Measurements from ENCODE around the gene CHEK1.
A peak's percentile ranks its signal among the peaks of the same experiment; 100 is the strongest.
"Not testable (repeated sequence)": the region's sequence is repeated elsewhere in the genome, so short reads cannot be mapped to it uniquely, and the experiment has no call there.

Gene CHEK1

DNA sequence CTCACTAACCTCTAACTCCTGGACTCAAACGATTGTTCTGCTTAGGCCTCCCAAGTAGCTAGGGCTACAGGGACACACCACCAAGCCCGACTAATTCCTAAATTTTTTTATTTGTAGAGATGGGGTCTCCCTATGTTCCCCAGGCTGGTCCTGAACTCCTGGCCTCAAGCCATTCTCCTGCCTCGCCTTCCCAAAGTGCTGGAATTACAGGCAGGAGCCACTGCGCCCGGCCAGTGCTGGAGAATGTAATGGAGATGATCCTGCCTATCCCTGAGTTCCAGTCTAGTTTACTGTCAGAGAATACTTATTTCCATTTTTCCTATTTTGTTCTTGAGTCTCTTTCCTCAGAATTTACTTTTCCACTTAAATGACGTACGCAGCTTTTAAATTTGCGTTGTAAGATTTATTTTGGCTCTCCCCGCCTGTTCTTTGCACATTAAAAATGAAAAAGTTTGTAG is at the start of gene CHEK1:
TSS of gene CHEK1 (plus strand) at position 408 of the 458 bp plus-strand sequence. CDS start 1,606 bp downstream, outside the sequence.
- no peak for DNase-seq

DNA sequence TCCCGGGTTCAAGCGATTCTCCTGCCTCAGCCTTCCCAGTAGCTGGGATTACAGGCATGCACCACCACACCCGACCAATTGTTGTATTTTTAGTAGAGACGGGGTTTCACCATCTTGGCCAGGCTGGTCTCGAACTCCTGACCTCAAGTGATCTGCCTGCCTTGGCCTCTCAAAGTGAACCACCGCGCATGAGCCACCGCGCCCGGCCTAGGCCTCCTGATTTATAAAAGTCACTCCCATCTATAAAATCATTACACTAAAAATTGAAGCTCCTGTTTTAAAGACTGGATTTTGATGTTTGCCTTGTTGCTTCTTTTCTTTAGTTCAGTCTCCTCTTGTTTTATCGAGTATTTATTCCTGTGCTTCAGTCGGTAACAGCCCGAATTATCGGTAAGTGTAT is 47.8 kb upstream of the CHEK1 start:
- not testable (repeated sequence) for DNase-seq

DNA sequence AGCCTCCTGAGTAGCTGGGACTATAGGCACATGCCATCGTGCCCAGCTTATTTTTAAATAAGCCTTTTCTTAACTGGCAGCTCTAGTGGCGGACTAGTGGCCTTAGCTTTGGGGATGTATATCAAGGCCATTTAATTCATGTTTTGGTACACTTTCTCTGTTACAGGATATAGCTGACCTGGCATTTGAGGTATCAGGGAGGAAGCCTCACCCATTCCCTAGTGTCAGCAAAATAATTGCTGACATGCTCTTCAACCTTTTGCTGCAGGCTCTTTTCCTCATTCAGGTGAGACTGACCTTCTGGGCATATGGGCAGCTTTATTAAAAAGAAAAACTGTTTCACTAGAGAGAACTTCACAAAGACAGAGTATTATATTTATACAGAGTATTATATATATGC is 46.2 kb upstream of the CHEK1 start:
- no peak for DNase-seq

DNA sequence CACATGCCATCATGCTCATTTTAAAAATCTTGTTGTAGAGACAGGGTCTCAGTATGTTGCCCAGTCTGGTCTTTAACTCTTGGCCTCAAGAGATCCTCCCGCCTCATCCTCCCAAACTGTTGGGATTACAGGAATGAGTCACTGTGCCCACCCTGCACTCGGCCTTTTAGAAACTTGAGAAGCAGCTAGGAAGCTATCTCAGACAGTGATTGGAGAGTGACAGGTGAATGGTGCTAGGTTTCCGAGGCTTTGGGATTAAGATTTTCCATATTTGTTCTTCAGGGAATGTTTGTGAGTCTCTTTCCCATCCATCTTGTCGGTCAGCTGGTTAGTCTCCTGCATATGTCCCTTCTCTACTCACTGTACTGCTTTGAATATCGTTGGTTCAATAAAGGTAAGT is 45.2 kb upstream of the CHEK1 start:
- no peak for DNase-seq

DNA sequence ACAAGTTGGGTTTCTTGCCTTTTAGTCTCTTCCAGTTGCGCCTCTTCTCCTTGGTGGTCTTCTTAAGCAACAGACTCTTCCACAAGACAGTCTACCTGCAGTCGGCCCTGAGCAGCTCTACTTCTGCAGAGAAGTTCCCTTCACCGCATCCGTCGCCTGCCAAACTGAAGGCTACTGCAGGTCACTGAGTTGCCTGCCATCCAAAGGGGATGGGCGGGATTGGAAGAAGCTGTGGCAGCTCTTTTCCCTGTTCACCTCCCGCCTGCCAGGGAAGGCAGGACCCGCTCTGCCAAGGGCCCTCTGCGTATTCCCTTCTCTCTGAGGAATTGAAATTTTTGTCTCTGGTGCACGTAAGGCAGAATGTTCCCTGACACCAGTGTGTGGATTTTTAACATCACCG is 41.5 kb upstream of the CHEK1 start:
- no peak for DNase-seq

DNA sequence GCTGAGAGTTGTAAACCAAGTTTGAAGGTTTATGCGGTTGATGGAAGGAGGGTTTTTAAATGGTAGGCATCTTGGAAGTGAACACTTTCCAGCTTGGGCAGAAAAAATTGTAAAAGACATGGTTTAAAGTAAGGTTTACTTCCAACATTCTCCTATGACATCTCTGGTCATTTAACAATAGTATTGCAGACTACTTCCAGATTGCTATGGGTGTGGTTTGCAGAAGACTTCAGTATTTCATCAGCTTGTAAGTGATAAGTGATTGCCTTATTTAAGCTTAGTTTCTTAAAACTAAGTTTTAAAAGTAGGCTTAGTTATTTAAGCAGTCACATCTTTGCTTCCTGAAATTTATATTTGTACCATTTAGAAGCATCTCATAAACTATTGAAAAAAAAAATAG is 39.5 kb upstream of the CHEK1 start:
- DNase-seq = no peak

DNA sequence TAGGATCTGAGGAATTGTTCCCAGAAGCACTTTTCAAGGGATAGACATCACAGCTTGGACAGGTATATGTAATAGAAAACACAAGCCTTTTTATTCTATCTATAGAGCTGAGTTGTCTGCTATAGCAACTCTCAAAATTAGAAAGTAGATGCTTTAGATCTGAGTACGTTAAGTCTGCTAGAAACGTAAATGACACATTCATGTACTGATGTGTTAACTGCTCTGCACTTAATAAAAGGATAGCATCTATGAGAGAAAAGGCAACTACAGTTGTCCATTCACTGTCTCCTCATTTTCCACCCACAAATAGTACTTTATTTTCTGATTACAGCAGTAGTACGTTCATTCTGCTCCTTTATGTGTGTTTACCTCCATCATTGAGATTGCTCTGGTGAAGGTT is 38.3 kb upstream of the CHEK1 start:
- no peak for DNase-seq

DNA sequence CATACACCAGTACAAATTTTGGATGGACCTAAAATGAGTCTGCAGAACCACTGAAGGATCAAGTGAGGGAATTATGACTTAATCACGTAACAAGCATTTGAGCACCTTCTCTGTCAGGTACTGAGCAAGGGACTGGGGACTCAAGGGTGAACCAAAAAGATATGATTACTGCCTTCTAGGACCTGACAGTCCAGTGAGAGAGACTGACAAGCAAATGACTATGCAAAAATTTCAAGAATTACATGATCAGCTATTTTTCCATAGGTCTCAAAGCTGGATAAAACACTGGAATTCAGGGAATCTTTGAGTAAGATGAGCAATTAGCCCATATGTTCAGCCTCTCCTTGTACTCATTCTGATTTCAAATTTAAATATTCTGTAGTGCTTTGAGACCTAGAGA is 37.5 kb upstream of the CHEK1 start:
- DNase-seq = no peak

DNA sequence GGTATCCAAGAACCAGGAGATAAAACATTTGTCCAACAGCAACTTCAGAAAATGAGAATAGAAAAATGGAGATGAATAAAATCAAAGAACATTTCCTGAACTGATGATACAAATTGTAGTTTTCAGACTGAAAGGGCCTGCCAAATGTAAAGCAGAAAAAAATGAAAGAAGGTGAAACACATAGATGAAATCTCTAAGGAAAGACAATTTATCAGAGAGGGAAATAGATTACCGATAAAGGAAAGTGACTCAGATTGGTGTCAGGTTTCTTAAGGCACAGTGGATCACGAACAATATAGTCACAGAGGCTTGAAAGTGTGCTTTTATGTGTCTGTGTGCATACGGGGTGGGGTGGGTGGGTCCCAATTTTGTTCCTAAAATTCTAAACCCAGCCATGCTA is 36.5 kb upstream of the CHEK1 start:
- no peak for DNase-seq

DNA sequence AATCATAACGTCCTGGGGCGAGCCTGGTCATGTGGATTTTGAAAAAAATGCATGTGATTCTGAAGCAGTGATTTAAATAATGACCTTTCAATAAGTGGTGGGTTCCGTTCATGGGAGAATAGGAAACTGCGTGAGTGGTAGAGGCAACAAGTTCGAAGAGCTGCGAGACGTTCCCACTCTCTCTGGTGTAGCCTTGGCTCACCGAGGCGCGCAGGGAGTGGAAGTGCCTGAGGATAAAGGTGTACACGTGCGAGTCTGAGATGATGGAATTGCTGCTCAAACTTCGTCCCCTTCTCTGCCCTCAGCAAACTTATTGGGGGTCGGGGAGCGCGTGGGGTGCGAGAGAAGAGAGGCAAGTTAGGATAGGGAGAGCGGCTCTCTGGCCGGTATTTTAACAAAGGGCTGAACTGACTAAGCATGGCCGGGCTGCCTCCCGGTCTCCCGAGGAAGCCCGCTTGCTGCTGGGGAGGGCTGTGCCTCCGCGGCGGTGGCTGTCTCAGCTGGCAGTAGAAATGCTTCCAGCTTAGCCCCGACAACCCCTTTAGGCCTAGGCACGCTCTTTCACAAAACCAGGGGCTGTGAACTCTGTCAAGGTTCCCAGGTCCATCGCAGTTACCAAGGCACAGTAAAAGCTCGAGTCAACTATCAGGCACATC is 33.2 kb upstream of the CHEK1 start:
- DNase-seq = peak; percentile 32

DNA sequence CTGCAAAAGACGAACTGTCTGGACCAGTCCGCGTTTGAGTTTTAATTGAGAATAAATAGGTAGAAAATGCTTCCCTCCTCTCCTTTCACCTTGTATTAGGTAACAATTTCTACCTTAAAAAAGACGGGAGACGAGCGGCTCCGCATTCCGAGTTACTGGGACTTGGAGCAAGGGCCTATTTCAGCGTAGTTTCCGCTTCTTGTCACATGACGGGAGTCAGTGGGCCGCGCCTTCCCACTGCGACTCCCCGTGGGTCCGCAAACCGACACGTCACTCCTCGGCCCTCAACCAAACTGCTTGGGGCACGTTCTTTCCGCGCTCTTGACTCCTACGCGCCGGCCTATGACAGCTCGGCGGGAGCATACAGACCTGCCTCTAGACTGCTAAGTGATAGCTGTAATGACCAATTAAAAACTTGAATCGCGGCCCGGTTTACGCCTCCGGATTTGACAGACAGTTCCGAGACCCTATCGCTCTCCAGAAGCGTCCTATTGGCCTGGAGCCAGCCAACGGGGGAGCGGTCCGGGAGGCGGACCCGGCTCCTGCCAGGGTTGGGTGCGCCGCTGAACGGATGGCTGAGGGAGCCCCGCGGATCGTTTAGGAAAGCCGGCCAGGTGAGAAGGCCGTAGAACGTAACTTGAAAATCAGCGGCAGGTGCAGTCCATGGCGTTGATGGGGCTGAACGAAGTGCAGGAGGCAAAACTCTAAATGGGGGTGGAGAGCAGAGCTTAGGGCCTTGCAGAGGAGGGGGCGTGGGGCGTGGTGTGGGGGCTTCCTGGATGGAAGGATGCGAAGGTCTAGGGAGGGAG is 32.5 kb upstream of the CHEK1 start, which contains the start of gene STT3A:
TSS of gene STT3A (plus strand) at position 548 of the 809 bp plus-strand sequence. CDS start 3,064 bp downstream, outside the sequence.
- peak; percentile 100 for DNase-seq

DNA sequence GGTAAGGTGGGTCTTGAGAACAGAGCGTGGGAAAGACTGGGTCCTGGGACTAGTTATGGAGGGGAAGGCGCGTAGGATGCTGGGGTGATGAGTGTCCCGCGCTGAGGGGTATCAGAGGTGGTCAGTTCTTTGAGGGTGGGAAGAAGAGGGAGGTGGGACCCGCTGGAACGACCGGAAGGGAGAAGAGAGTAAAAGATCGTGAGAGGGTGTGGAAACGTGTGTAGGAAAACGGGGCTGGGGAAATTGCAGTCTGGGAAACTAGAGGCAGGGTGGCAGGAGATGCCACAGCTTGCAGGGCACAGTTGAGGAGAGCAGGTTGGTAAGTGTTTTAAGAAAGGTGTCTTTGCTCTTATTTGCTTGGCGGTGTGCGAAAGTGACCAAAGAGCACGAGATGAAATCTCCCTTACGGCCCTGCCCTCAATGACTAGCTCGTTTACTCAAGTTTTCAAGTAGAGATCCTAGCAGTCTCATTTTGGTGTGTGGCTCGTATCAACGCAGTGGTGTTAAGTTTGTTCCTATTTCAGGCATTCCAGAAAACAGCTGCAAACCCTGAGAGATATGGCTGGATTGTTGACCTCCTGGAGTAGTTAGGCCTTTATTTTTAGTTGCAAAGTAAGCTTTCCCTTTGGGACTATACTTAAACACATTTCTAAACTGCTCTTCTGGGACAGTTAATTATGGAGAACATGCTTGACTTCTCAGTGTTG is 31.7 kb upstream of the CHEK1 start:
- DNase-seq = peak; percentile 48

DNA sequence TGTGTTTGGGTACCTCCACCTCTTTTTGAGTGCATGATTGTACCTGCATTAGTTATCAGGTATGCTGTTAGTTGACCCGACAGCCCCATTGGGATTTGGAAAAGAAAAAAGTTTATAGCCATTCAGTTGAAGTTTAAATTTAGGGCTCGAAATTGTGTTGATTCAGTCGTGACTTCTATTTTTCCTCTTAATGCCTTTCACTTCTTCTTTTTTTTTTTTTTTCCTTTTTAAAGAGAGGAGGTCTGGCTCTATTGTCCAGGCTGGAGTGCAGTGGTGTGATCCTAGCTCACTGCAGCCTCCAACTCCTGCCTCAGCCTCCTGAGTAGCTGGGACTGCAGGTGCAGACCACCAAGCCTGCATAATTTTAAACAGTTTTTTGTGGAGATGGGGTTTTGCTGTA is 30.0 kb upstream of the CHEK1 start:
- DNase-seq = no peak

DNA sequence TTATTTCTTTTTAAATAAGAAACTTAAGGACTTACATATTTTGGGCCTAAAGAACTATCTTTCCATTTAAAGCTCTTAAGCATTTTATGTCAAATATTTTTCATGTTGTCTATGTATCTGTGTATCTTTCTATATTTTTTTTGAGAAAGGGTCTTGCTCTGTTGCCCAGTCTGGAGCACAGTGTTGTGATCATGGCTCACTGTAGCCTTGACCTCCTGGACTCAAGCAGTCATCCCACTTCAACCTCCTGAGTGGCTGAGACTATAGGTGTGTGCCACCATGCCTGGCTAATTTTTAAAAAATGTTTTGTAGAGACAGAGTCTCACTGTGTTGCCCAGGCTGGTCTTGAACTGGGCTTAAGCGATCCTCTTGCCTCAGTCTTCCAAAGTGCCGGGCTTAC is 24.3 kb upstream of the CHEK1 start:
- DNase-seq = no peak

DNA sequence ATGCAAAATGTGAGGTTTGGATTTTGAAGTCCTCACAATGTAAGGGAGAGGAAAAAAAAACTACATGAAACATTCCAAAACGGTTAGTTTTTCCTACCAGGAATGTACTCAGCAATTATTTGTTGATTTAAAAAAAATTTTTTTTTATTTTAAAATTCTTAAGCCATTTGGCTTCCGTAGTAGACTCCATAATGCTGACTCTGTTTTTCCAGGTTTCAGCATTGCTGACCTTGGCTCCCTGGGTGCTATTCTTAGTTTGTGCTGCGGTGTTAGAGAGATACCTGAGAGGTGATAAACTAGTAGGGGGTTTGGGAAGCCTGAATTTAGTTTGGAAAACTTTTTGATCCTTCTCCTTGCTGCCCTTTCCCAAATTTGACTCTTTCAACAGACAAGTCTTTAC is 21.8 kb upstream of the CHEK1 start:
- DNase-seq = no peak

DNA sequence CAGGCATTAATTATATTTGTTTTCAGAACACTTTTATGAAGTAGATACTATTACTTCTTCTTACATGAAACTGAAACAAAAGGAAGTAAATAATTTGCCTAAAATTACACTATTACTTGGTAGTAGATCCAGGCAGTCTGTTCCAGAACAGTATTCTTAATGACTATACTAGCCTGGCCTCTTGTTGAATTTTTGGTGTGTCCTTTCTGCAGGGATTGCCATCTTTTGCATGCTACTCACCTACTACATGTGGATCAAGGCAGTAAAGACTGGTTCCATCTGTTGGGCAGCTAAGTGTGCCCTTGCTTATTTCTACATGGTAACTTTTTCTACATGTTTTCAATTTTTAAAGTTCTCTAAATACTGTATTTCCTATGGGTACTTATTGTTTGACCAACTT is 19.5 kb upstream of the CHEK1 start:
- DNase-seq = no peak

DNA sequence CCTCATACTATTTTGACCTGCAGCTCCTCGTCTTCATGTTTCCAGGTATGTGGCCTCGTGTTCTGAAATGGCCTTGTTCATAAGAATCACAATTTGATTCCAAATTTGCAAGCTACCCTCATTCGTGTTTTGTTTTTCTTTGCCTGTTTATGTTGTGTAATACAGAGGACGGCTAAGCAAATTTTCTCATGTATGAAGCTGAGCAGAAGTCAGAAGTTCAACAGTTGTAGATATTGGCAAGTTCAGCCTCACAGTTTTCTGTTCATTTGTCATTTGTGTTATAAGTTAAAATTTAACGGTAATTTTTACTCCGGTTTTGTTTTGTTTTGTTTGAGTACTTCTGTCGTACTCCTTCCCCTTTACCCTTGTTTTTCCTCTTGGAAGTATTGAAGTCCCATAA is 15.4 kb upstream of the CHEK1 start:
- DNase-seq = no peak

DNA sequence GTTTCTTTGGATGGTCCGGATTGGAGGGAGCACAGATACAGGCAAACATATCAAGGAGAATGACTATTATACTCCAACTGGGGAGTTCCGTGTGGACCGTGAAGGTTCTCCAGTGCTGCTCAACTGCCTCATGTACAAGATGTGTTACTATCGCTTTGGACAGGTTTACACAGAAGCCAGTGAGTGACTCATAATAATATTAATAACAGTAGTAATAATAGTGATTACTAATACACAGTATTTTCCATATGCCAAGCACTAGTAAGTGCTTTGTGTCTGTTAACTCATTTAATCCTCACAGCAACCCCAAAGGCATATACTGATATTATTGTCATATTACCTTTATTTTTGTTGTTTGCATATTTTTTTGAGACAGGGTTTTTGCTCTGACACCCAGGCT is 6.6 kb upstream of the CHEK1 start:
- no peak for DNase-seq

DNA sequence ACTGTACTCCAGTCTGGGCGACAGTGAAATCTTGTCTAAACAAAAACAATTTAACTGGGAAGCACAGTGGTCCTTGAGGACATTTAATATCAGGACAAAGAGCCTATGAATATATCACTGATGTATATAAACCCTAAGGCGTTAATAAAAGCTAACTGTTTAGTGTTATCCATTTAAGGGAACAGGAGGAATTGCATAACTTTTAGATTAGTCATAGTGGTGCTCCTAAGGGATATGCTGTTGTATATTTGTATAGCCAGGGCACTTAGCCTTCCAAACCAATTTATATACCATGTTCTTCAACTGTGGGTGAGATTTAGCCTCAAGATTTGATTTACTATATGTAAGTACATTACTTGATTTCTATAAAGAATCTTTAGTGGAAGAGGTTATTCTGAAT is 3.0 kb upstream of the CHEK1 start:
- peak; percentile 67 for DNase-seq

DNA sequence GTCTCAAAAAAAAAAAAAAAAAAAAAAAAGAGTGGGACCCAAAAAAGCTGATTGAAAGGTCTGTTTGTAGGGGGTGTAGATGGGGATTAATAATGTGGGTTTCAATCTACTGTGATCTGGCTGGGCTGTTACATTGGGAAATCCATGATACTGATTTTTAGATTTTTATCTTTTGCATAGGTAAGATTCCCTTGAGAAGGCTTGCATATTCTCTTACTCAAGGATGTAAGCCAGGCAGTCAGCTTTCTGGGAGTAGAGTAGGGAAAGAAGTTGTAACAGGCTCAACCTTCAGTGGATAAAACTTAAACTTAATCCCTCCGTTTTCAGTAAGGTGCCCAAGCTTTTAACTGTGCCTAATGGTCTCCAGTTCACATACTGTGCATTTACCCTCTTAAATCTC is 1.9 kb upstream of the CHEK1 start:
- DNase-seq = no peak

DNA sequence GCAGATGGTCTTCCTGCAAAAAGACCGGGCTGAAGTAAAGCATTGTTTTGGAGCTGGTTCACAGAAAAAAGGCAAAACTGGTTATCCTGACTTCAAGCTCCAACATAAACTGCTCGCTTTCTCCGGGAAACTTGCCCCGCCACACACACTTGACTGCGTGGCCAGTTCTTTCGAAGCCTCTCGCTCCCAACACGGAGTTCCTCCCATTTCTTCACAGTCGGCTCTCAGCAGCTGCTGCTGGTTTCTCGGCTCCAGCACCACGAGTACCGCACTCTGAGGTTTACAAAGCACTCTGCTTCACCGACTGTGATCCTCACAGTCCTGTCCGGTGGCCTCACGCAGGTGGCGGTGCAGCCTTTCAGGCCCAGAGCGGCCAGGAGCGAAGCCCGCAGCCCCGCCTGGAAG is 264 bp downstream of the CHEK1 start:
- no peak for DNase-seq

DNA sequence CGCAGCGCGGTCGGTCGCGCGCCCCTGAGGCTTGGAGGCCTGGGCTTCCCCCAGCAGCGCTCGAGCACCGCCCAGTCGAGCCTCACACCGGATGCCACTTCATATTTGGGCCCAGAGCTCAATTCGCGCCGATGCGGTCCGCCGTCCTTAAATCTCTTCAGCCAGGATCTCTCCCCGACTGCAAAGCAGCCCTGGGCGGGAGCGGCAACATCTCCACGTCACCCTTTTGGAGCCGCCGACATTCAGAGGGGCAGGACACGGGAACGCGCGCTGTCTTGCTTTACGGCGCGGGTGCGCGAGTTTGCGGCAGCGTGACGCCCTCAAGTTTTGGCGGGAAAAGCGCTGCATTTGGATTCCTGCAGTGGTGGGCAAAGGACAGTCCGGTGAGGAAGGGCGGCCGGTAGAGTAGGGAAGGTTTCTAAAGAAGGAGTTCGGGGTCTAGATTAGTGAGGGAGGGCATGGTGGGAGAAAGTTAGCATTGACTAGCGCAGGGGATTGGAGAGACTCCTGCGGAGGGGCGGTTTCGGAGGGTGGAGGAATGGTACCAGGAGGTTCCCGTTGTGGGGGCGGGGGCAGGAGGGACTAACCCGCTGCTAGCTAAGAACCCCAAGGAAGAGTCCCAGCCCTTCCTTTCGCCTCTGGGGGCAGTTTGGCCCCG is 796 bp downstream of the CHEK1 start:
- peak; percentile 95 for DNase-seq

DNA sequence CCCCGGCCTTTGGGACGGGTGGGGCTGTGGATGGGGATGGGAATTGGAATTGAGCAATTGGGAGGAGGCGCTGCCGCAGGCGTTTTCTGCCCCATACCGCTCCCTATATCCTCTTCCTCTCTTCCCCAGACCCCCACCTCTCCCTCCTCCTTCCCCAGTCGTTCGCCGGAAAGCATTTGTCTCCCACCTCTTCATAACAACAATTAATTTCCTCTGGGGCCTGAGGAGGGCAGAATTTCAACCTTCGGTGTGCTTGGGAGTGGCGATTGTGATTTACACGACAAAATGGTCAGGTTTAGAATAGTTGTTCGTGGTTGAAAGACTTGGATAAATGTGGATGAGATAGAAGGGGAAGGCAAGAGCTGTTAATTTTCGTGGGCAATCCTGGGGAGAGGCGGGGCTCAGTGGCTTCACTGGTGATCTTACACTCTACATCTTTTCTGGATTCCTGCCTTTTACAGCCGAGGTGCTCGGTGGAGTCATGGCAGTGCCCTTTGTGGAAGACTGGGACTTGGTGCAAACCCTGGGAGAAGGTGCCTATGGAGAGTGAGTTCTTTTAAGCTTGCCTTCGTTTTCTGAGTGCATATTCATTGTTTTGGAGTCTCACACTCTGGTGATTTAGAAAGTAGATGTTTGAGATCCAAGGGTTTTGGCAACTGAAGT is 1.5 kb downstream of the CHEK1 start:
- peak; percentile 96 for DNase-seq
